HG03039 (cell line): ENCODE results near the gene TJAP1.
"Not testable (repeated sequence)": the region's sequence is repeated elsewhere in the genome, so short reads cannot be mapped to it uniquely, and the experiment has no call there.

Experiments
- ATAC-seq: cut with Tn5 transposase; IDR thresholded peaks from one replicate; pipeline ENCODE4 v1.9.1; 2021; ENCODE audit warnings: mild to moderate bottlenecking, moderate library complexity; ENCODE audit not compliant: unreplicated experiment

TJAP1 gene

DNA sequence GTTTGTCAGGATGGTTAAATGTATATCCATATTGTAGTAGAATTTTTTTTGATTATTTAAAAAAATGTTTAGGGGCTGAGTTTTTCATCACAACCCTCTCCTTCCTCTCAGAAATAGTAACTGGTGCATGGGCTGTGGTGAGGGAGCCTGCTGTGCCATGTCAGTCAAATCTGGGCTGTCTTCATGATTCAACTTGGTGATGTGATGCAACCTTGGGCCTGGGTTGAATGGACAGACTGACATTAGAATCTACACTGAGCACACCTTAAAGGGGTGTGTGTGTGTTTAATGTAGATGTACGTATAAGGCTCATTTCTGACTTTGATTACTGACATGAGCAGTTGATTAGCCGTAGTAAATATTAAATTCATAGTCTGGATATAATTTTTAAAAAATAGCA is 3.7 kb downstream of the TJAP1 start:
- ATAC-seq: no peak

- ATAC-seq: no peak
These were observed 4.3 kb downstream of the TJAP1 start for GRCh38 chr6:43481591-43482236.

DNA sequence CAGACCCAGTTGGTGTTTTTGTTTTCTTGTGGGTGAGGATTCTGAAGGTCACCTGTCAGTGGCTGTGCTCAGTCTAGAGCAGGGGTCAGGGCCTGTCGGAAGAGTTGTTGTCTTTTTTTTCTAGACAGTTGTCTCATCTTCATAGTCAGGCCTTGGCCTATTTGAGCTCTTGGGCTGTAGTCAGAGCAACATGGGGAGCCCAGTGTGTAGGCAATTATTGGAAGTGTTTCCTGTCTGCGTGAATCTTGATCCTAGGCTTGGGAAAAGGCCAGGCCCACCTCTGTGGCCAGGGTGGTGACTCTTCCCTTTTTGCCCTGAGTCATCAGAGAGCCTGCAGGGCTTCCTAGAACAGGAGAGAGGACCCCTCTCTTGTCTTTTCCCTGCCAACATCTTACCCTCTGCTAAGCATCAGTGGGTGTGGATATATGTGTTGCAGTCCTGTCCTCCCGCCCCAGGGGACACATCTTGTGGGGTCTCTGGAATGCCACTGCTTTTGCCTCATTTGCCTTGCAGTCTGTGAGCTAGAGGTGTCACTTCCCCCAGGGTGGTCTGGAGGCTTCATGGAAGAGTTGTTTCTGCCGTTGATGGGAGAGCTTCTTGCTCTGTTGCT is 11.4 kb downstream of the TJAP1 start:
- no peak for ATAC-seq

GRCh38 chr6:43489277-43490072 is 12.1 kb downstream of the TJAP1 start:
- no peak for ATAC-seq

DNA sequence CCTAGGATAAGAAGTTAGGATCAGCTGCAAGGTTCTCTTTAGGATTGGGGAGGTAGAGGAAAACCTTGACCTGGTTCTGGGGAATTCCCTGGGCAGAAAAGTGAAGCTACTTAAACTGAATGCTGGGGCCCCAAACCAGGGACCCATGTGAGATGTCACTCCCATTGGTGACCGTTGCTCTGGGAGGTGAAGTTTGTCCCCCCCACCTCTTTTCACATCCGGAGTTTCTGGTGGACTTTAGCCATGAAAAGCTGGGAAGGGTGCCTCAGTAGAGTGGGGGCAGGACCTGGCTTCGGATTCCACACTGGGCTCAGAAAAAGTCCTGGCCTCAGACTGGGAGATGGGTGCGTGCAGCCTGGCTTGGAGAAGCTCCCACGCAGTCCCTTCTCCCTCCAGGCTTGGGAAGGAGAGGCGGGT is 13.2 kb downstream of the TJAP1 start:
- no peak for ATAC-seq

GRCh38 chr6:43491750-43492661 is 14.6 kb downstream of the TJAP1 start:
- no peak for ATAC-seq

- no peak for ATAC-seq
These were observed 15.3 kb downstream of the TJAP1 start for GRCh38 chr6:43492673-43493072.

GRCh38 chr6:43493230-43493629 is 15.9 kb downstream of the TJAP1 start:
- ATAC-seq: no peak

DNA sequence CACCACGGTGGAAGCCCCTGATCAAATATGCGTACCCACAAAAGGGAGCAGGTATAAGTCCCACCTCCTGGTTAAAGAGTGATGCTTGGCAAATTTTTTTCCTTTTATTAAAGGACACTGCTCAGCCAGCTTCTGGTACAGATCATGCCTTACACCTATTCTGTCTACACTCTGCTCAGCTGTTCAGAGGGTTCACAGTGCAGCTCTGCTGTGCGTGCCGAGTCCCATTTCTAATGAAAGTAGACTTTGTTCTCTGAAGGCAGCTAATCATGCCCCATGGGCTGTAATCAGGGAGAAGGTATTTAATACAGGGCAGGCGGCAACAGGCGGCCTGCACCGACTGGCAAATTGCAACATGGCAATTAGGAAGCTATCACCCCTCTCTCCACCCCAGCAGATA is 16.5 kb downstream of the TJAP1 start:
- no peak for ATAC-seq

DNA sequence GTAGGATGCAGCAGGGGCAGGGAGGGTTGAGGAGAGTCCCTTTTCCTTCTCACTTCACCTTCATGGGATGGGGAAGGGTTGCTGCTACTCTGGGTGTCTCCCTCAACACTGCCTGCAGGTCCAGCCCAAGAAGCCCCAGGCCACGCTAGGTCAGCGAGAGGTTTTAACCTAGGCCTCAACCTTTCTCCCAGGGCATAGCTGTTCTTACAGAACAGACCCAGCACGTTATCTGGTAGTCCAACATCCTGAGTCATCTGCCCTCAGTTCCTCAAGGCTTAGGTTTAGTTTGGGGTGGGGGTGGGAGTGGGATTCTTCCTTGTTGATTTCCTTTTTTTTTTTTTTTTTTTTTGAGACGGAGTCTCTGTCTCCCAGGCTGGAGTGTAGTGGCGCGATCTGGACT is 17.0 kb downstream of the TJAP1 start:
- no peak for ATAC-seq

DNA sequence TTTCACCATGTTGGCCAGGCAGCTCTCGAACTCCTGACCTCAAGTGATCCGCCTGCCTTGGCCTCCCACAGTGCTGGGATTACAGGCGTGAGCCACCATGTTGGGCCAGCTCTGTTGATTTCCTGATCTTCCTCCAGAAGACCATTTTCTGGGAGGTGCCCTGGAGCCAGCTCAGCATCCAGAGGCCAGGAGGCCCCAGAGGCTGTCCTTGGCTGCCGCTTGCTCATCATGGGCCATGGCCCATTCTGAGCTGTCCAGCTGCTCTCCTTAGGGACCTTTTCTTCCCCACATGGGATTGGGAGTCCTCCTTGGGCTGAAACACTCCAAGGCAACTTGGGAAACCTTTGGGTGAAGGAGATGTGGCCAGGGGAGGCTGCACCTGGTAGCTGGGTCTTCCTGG is 17.4 kb downstream of the TJAP1 start:
- no peak for ATAC-seq

- ATAC-seq: no peak
These were observed 18.1 kb downstream of the TJAP1 start for GRCh38 chr6:43495409-43495941.

DNA sequence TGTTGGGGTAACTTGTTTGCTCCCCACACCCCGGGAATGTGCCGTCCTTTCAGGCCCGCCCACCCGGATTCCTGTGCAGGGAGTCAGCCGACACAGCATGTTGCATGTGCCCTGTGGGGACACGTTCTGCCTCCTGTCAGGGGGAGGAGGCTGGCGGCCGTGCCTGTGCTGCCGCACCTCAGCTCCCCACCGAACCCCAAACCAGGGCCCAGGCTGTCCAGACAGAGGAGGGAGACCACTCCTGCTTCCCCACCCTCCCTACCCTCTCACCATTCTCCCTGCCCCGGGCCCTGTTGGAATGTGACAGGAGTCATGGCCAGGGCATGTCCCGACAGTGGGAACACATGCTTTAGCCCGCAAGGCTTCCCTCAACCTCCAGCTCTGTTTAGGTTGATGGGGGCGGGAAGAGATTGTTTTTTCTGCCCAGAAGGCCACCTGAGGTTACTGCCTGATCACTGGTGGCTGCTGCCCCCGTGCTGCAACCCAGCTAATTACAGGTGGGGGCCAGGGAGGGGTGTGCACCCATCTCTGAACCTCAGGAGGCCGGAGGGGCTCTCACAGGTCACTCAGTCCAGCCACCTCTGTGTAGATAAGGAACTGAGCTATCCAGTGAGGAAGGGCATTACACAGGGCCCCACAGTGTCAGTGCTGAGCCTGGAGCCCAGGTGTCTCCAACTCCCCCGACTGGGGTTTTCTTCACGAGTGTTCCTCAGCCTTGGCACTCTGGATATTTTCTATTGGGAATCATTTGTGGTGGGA is 19.2 kb downstream of the TJAP1 start:
- ATAC-seq: no peak

- no peak for ATAC-seq
These were observed 19.7 kb downstream of the TJAP1 start for GRCh38 chr6:43497129-43497396.

DNA sequence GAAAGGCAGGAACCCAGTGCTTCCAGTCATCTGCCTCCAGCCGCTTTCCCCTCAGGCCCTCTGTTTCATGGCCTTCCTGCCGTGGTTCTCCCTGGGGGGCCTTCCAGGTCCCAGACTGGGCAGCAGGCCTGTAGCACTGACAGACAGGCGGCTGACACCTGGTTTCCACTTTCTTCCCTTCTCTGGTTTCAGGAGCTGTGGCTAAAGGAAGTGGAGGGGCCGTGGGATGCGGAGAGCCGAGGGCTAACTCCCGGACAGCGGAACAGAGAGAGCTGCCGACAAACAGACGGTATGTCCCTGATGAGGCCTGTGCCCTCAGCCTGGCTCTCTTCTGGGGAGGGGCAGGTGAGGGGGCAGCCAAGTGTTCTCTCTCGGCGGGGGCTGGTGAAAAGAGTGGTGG is 20.3 kb downstream of the TJAP1 start:
- no peak for ATAC-seq

GRCh38 chr6:43498291-43498690 is 20.9 kb downstream of the TJAP1 start:
- ATAC-seq: not testable (repeated sequence)

GRCh38 chr6:43499028-43499815 is 21.9 kb downstream of the TJAP1 start:
- no peak for ATAC-seq

DNA sequence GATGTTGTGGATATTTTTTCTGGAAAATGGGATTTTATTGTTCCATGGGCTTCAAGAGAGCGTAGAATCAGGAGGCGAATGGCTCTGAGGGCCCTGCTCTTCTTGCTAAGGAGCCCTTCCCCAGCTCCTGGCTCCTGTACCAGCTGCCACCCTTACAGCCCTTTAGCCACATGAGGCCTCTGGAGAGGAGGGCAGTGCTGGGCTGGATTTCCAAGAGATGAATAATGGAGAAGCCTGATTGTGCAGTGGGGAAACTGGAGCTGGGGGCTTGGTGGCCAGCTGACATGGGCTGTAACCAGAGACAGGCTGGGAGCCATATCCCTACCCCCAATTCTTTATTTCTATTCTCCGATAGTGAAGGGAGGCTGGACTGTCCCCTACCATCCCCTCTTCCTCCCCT is 23.6 kb downstream of the TJAP1 start:
- ATAC-seq: no peak

DNA sequence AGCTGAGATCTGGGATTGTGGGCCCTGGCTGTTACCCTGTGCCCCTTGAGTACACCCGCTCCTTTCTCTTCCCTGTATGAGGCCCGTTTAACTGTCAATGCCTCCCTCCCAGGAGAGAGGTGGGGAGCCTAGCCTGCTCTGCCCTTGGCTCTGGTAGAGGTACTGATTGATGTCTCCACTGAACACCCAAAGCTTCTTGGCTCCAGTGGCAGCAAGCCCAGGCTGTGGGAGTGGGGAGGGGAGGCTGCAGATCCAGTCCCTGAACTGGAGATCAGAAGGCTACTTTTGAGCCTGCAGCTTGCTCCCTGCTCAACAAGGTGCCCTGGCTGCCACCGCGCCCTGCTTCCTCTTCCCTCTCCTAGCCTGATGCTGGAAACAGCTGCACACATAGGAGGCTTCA is 25.3 kb downstream of the TJAP1 start:
- no peak for ATAC-seq

DNA sequence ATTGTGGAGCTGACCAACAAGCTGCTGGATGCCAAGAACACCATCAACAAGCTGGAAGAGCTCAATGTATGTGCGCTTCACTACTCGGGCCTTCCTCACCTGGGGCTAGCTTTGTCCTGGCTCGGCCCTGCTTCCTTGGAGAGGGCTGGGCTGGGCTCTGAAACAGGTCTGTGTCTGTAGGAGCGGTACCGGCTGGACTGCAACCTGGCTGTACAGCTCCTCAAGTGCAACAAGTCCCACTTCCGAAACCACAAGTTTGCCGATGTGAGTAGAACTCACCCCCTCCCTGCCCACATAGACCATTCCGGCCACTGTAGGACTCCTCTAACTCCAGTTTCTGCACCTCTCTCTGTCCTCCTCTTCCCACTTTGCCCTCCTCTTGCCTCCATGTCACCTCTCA is 26.1 kb downstream of the TJAP1 start:
- no peak for ATAC-seq
